ENCODE data around the gene GNRHR. TPM values are rescaled to one million over a fixed set of nuclear protein-coding genes. Genes with fewer than 3 reads are reported as not detected.

GNRHR gene
- total RNA-seq, 1 experiment from 2014 or later = not detected

GRCh38 chr4:67746797-67747495 is 7.2 kb downstream of the GNRHR start:
- no peaks in the 10 kb centered on the region for H3K9me3 Mint-ChIP-seq (ENCODE audit: unreplicated experiment)
- CTCF ChIA-PET = interaction anchor here (0.6 to 2.6 kb wide), 26 partner anchors 11 to 1332 kb away, joined by 3 to 13 read pairs (median 5); no protein-coding TSS in a partner anchor
- TF ChIP-seq CTCF (IDR thresholded peaks at IDR 0.05; ENCODE audit: unreplicated experiment) = peak; percentile 48

GRCh38 chr4:67744561-67745283 is 9.5 kb downstream of the GNRHR start:
- no TSS peak for BruUV-seq (replicated peaks)
- Mint-ChIP-seq H3K9me3 (ENCODE audit: unreplicated experiment) (no peaks in the 10 kb centered on the region), H3K4me3 (ENCODE audit: unreplicated experiment) (no peak overlapping the region), H3K4me1 (ENCODE audit: insufficient read depth, unreplicated experiment) (no peaks in the 10 kb centered on the region), H3K27me3 (ENCODE audit: insufficient read depth, unreplicated experiment) (no peaks in the 10 kb centered on the region), H3K36me3 (ENCODE audit: insufficient read depth, unreplicated experiment) (no peaks in the 10 kb centered on the region), H3K27ac (ENCODE audit: low read depth, unreplicated experiment) (no peak overlapping the region)
- ChIA-PET POLR2A (no interaction called here), CTCF (interaction anchor here (0.6 to 2.2 kb wide), 6 partner anchors 9 to 521 kb away, joined by 3 to 6 read pairs (median 4); partner anchors contain the start of gene GNRHR)
- TF ChIP-seq CTCF (IDR thresholded peaks at IDR 0.05; ENCODE audit: unreplicated experiment) = no peak
- no peak for DNase-seq (ENCODE audit: unreplicated experiment)
- intact Hi-C loops (cut with micrococcal nuclease) = loop anchor here (5.0 to 10.0 kb wide), 3 partner anchors 170 to 430 kb away; partner anchors contain the start of gene CENPC

More at GRCh38 chr4:67746797-67747495, 7.2 kb downstream of the GNRHR start:
- intact Hi-C loops (cut with micrococcal nuclease) = loop anchor here (2.0 to 10.0 kb wide), 4 partner anchors 46 to 428 kb away; partner anchors contain the start of genes CENPC and UBA6
- POLR2A ChIA-PET = interaction anchor here (0.6 to 0.7 kb wide), 2 partner anchors 81 to 463 kb away, joined by 3 read pairs; no protein-coding TSS in a partner anchor
- peak; percentile 39 for DNase-seq (ENCODE audit: unreplicated experiment)
- Mint-ChIP-seq H3K36me3 (ENCODE audit: insufficient read depth, unreplicated experiment) (no peaks in the 10 kb centered on the region), H3K27ac (ENCODE audit: low read depth, unreplicated experiment) (no peak overlapping the region), H3K4me3 (ENCODE audit: unreplicated experiment) (no peak overlapping the region), H3K4me1 (ENCODE audit: insufficient read depth, unreplicated experiment) (peaks cover 10% of the 10 kb centered on the region), H3K27me3 (ENCODE audit: insufficient read depth, unreplicated experiment) (no peaks in the 10 kb centered on the region)
- no TSS peak for BruUV-seq (replicated peaks)

GRCh38 chr4:67743194-67743593 is 11.0 kb downstream of the GNRHR start:
- no peak overlapping the region for H3K27ac Mint-ChIP-seq (ENCODE audit: low read depth, unreplicated experiment)
- no TSS peak for BruUV-seq (replicated peaks)
- no peak for TF ChIP-seq CTCF (IDR thresholded peaks at IDR 0.05; ENCODE audit: unreplicated experiment)
- no peaks in the 10 kb centered on the region for H3K36me3 Mint-ChIP-seq (ENCODE audit: insufficient read depth, unreplicated experiment)
- intact Hi-C loops (cut with micrococcal nuclease) = loop anchor here (10.0 kb wide), 2 partner anchors 172 to 432 kb away; no protein-coding TSS in a partner anchor
- H3K4me3 Mint-ChIP-seq (ENCODE audit: unreplicated experiment) = no peak overlapping the region
- no peak for DNase-seq (ENCODE audit: unreplicated experiment)
- H3K27me3 Mint-ChIP-seq (ENCODE audit: insufficient read depth, unreplicated experiment) = no peaks in the 10 kb centered on the region
- H3K9me3 Mint-ChIP-seq (ENCODE audit: unreplicated experiment) = no peaks in the 10 kb centered on the region
- ChIA-PET POLR2A (no interaction called here), CTCF (no interaction called here)
- H3K4me1 Mint-ChIP-seq (ENCODE audit: insufficient read depth, unreplicated experiment) = no peaks in the 10 kb centered on the region

DNA sequence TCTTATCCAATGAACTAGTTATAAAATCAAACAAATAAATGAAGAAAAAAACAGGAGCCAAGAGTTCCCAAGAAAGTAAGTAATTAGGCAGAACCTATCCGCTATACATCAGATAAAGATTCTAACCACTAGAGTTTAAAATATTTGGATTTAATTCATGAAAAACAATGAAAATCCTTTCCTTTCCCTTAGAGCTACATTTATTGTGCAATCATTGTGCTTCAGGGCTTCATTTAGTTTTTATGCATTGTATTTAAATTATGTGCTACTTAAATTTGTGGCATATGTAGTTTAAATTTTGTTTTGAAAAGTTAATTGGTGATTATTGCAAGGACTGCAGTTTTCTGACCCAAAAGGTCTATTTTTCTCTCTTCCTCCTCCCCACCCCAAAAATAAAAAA is 17.9 kb downstream of the GNRHR start:
- Mint-ChIP-seq H3K36me3 (ENCODE audit: insufficient read depth, unreplicated experiment) (peaks cover 9% of the 10 kb centered on the region), H3K9me3 (ENCODE audit: unreplicated experiment) (peaks cover 10% of the 10 kb centered on the region), H3K4me1 (ENCODE audit: insufficient read depth, unreplicated experiment) (no peaks in the 10 kb centered on the region), H3K27me3 (ENCODE audit: insufficient read depth, unreplicated experiment) (no peaks in the 10 kb centered on the region), H3K27ac (ENCODE audit: low read depth, unreplicated experiment) (no peak overlapping the region), H3K4me3 (ENCODE audit: unreplicated experiment) (no peak overlapping the region)
- BruUV-seq (replicated peaks) = no TSS peak
- POLR2A ChIA-PET = no interaction called here
- CTCF ChIA-PET = interaction anchor here (1.2 kb wide), 1 partner anchor 11 kb away, joined by 5 read pairs; no protein-coding TSS in a partner anchor
- no peak for TF ChIP-seq CTCF (IDR thresholded peaks at IDR 0.05; ENCODE audit: unreplicated experiment)
- intact Hi-C loops (cut with micrococcal nuclease) = no loop called here
- DNase-seq (ENCODE audit: unreplicated experiment) = no peak
